Measurements from ENCODE around the gene RXRG. TPM values are rescaled to one million over a fixed set of nuclear protein-coding genes. Genes with fewer than 3 reads are reported as not detected.

RXRG gene
- total and polyA plus RNA-seq, 3 experiments from 2014 or later: not detected

- H3K4me1 Mint-ChIP-seq: peaks cover 0 to 2% (median 0%) of the 10 kb centered on the region in 3 donors
- H3K27ac ChIP-seq (ENCODE audit: low read depth, low read length): no peak overlapping the region
- H3K4me1 ChIP-seq (ENCODE audit: insufficient read depth, low read length): no peaks in the 10 kb centered on the region
- no peaks in the 10 kb centered on the region for H3K9me3 Mint-ChIP-seq
- peak in 1 of 5 donors; percentile 21 for DNase-seq
- no peaks in the 10 kb centered on the region for H3K36me3 ChIP-seq (ENCODE audit: insufficient read depth, low read length)
- no peaks in the 10 kb centered on the region for H3K9me3 ChIP-seq (ENCODE audit: low read length)
- no peaks in the 10 kb centered on the region for H3K36me3 Mint-ChIP-seq
- no peak overlapping the region for H3K27ac Mint-ChIP-seq
- no peak overlapping the region for H3K4me3 Mint-ChIP-seq
- H3K27me3 Mint-ChIP-seq: peaks cover 13 to 26% of the 10 kb centered on the region in 2 donors
- ChIA-PET CTCF (interaction anchor here (1.1 to 1.3 kb wide), 2 partner anchors 11 to 192 kb away, joined by 4 to 7 read pairs; no protein-coding TSS in a partner anchor), POLR2A (no interaction called here)
- H3K27me3 ChIP-seq (ENCODE audit: insufficient read depth, low read length, poor library complexity, severe bottlenecking): no peaks in the 10 kb centered on the region
- H3K4me3 ChIP-seq (ENCODE audit: low read length): no peak overlapping the region
Measured at GRCh38 chr1:165403835-165404482, 41.0 kb downstream of the RXRG start.

GRCh38 chr1:165402517-165403111 is 42.3 kb downstream of the RXRG start:
- no peaks in the 10 kb centered on the region for H3K27me3 ChIP-seq (ENCODE audit: insufficient read depth, low read length, poor library complexity, severe bottlenecking)
- Mint-ChIP-seq H3K27me3 (peaks cover 12 to 14% of the 10 kb centered on the region in 2 donors), H3K9me3 (no peaks in the 10 kb centered on the region), H3K36me3 (no peaks in the 10 kb centered on the region), H3K4me1 (peaks cover 0 to 8% (median 4%) of the 10 kb centered on the region in 3 donors), H3K27ac (no peak overlapping the region), H3K4me3 (no peak overlapping the region)
- no peaks in the 10 kb centered on the region for H3K36me3 ChIP-seq (ENCODE audit: insufficient read depth, low read length)
- H3K4me1 ChIP-seq (ENCODE audit: insufficient read depth, low read length): no peaks in the 10 kb centered on the region
- ChIA-PET CTCF (interaction anchor here (1.1 to 15.4 kb wide), 2 partner anchors 10 to 191 kb away, joined by 7 to 276 read pairs; no protein-coding TSS in a partner anchor), POLR2A (no interaction called here)
- DNase-seq: no peak
- H3K4me3 ChIP-seq (ENCODE audit: low read length): no peak overlapping the region
- H3K27ac ChIP-seq (ENCODE audit: low read depth, low read length): no peak overlapping the region
- H3K9me3 ChIP-seq (ENCODE audit: low read length): no peaks in the 10 kb centered on the region

DNA sequence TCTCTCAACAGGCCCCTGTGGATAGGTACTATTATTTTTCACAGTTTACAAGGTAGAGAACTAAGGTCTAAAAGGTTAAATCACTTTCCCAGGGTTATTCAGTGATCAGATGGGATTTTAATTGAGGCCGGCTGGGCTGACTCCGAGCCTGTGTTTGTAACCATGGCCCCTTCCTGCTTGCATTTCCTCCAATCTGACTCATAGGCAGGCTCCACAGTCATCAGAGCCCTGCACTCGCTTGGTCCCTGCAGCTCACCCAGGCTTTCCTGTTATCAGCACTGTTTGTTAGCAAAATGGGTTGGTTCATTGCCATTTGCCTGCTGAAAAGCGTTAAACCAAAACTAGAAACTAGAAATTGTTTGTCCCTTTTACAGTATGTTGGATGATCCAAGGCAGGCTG is 47.0 kb downstream of the RXRG start:
- Histone ChIP-seq H3K27ac (ENCODE audit: low read depth, low read length) (no peak overlapping the region), H3K36me3 (ENCODE audit: insufficient read depth, low read length) (no peaks in the 10 kb centered on the region), H3K27me3 (ENCODE audit: insufficient read depth, low read length, poor library complexity, severe bottlenecking) (no peaks in the 10 kb centered on the region), H3K4me3 (ENCODE audit: low read length) (no peak overlapping the region), H3K4me1 (ENCODE audit: insufficient read depth, low read length) (peaks cover 8% of the 10 kb centered on the region), H3K9me3 (ENCODE audit: low read length) (no peaks in the 10 kb centered on the region)
- no peak overlapping the region for H3K4me3 Mint-ChIP-seq
- H3K9me3 Mint-ChIP-seq: peaks cover 0 to 1% (median 0%) of the 10 kb centered on the region in 5 donors
- DNase-seq: no peak
- no peak overlapping the region for H3K27ac Mint-ChIP-seq
- ChIA-PET CTCF (interaction anchor here (1.6 to 15.4 kb wide), 3 partner anchors 10 to 195 kb away, joined by 5 to 276 read pairs (median 8); no protein-coding TSS in a partner anchor), POLR2A (no interaction called here)
- H3K4me1 Mint-ChIP-seq: peaks cover 9 to 17% (median 10%) of the 10 kb centered on the region in 3 donors
- peaks cover 17 to 33% of the 10 kb centered on the region in 2 donors for H3K27me3 Mint-ChIP-seq
- H3K36me3 Mint-ChIP-seq: no peaks in the 10 kb centered on the region

DNA sequence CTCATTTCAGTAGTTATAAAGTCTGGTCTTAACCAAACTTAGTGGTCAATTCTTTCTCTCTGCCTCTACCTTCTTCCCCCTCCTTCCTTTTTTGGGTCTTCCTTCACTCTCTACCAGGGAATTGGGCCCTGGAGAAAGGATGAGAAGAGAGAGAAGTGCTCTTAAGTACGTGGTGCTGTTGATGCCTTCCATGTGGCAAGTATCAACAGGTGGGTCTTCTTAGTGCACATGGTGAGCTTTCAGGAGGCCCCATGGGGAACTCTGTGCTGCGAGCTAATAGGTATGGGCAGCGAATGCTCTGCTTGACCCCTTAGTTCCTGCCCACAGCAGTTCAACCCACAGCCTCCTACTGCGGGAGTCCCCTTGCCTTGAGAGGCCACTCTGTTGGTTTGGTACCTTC is 49.0 kb downstream of the RXRG start:
- peaks cover 16% of the 10 kb centered on the region for H3K4me1 ChIP-seq (ENCODE audit: insufficient read depth, low read length)
- H3K4me3 ChIP-seq (ENCODE audit: low read length): no peak overlapping the region
- Mint-ChIP-seq H3K4me1 (peaks cover 14 to 22% (median 15%) of the 10 kb centered on the region in 3 donors), H3K4me3 (no peak overlapping the region), H3K9me3 (peaks cover 0 to 2% (median 0%) of the 10 kb centered on the region in 5 donors), H3K27me3 (peaks cover 21 to 46% of the 10 kb centered on the region in 2 donors), H3K27ac (no peak overlapping the region), H3K36me3 (no peaks in the 10 kb centered on the region)
- no peaks in the 10 kb centered on the region for H3K9me3 ChIP-seq (ENCODE audit: low read length)
- H3K27ac ChIP-seq (ENCODE audit: low read depth, low read length): no peak overlapping the region
- peaks cover 4% of the 10 kb centered on the region for H3K27me3 ChIP-seq (ENCODE audit: insufficient read depth, low read length, poor library complexity, severe bottlenecking)
- no peak for DNase-seq
- no peaks in the 10 kb centered on the region for H3K36me3 ChIP-seq (ENCODE audit: insufficient read depth, low read length)
- POLR2A ChIA-PET: no interaction called here
- CTCF ChIA-PET: interaction anchor here (1.3 to 15.4 kb wide), 3 partner anchors 28 to 518 kb away, joined by 3 to 276 read pairs (median 7); no protein-coding TSS in a partner anchor

- H3K9me3 ChIP-seq (ENCODE audit: low read length): no peaks in the 10 kb centered on the region
- H3K9me3 Mint-ChIP-seq: peaks cover 0 to 2% (median 0%) of the 10 kb centered on the region in 5 donors
- H3K4me3 ChIP-seq (ENCODE audit: low read length): no peak overlapping the region
- H3K27me3 ChIP-seq (ENCODE audit: insufficient read depth, low read length, poor library complexity, severe bottlenecking): peaks cover 7% of the 10 kb centered on the region
- no peak overlapping the region for H3K27ac ChIP-seq (ENCODE audit: low read depth, low read length)
- H3K4me1 Mint-ChIP-seq: peaks cover 14 to 22% (median 15%) of the 10 kb centered on the region in 3 donors
- H3K27ac Mint-ChIP-seq: no peak overlapping the region
- no peak overlapping the region for H3K4me3 Mint-ChIP-seq
- no peak for DNase-seq
- H3K36me3 ChIP-seq (ENCODE audit: insufficient read depth, low read length): no peaks in the 10 kb centered on the region
- no peaks in the 10 kb centered on the region for H3K36me3 Mint-ChIP-seq
- POLR2A ChIA-PET: no interaction called here
- peaks cover 16% of the 10 kb centered on the region for H3K4me1 ChIP-seq (ENCODE audit: insufficient read depth, low read length)
- H3K27me3 Mint-ChIP-seq: peaks cover 19 to 46% of the 10 kb centered on the region in 2 donors
- CTCF ChIA-PET: interaction anchor here (1.3 to 15.4 kb wide), 3 partner anchors 27 to 519 kb away, joined by 3 to 276 read pairs (median 7); no protein-coding TSS in a partner anchor
Measured at GRCh38 chr1:165395478-165395877, 49.4 kb downstream of the RXRG start.

GRCh38 chr1:165392634-165393571 is 52.0 kb downstream of the RXRG start:
- Mint-ChIP-seq H3K36me3 (no peaks in the 10 kb centered on the region), H3K27me3 (peaks cover 25 to 71% of the 10 kb centered on the region in 2 donors), H3K27ac (peak overlapping the region in 7 of 8 donors; percentile 59 to 95 (median 81)), H3K9me3 (peaks cover 0 to 2% (median 0%) of the 10 kb centered on the region in 5 donors), H3K4me1 (peaks cover 11 to 19% (median 15%) of the 10 kb centered on the region in 3 donors), H3K4me3 (peak overlapping the region; percentile 55 to 84 (median 79))
- ChIA-PET CTCF (interaction anchor here (0.8 to 15.4 kb wide), 21 partner anchors 9 to 1087 kb away, joined by 3 to 276 read pairs (median 4); partner anchors contain the start of gene MGST3), POLR2A (interaction anchor here (0.5 kb wide), 1 partner anchor 198 kb away, joined by 3 read pairs; no protein-coding TSS in a partner anchor)
- H3K27ac ChIP-seq (ENCODE audit: low read depth, low read length): no peak overlapping the region
- peak overlapping the region; percentile 5 for H3K4me3 ChIP-seq (ENCODE audit: low read length)
- H3K4me1 ChIP-seq (ENCODE audit: insufficient read depth, low read length): peaks cover 16% of the 10 kb centered on the region
- H3K36me3 ChIP-seq (ENCODE audit: insufficient read depth, low read length): no peaks in the 10 kb centered on the region
- H3K27me3 ChIP-seq (ENCODE audit: insufficient read depth, low read length, poor library complexity, severe bottlenecking): peaks cover 7% of the 10 kb centered on the region
- no peaks in the 10 kb centered on the region for H3K9me3 ChIP-seq (ENCODE audit: low read length)
- DNase-seq: peak; percentile 85 to 94 (median 89)

GRCh38 chr1:165389609-165390008 is 55.3 kb downstream of the RXRG start:
- H3K27me3 Mint-ChIP-seq: peaks cover 32 to 85% of the 10 kb centered on the region in 2 donors
- CTCF ChIA-PET: interaction anchor here (2.2 to 15.4 kb wide), 2 partner anchors 21 to 204 kb away, joined by 13 to 276 read pairs; no protein-coding TSS in a partner anchor

More at GRCh38 chr1:165389609-165390008, 55.3 kb downstream of the RXRG start:
- Mint-ChIP-seq H3K27ac (no peak overlapping the region), H3K4me1 (peaks cover 10 to 15% (median 14%) of the 10 kb centered on the region in 3 donors), H3K9me3 (peaks cover 0 to 2% (median 0%) of the 10 kb centered on the region in 5 donors), H3K36me3 (no peaks in the 10 kb centered on the region), H3K4me3 (no peak overlapping the region)
- Histone ChIP-seq H3K36me3 (ENCODE audit: insufficient read depth, low read length) (no peaks in the 10 kb centered on the region), H3K27ac (ENCODE audit: low read depth, low read length) (no peak overlapping the region), H3K4me1 (ENCODE audit: insufficient read depth, low read length) (peaks cover 16% of the 10 kb centered on the region), H3K9me3 (ENCODE audit: low read length) (no peaks in the 10 kb centered on the region), H3K27me3 (ENCODE audit: insufficient read depth, low read length, poor library complexity, severe bottlenecking) (peaks cover 7% of the 10 kb centered on the region), H3K4me3 (ENCODE audit: low read length) (no peak overlapping the region)
- no peak for DNase-seq
- POLR2A ChIA-PET: no interaction called here
